ENCODE results near the gene LRFN2.

DNA sequence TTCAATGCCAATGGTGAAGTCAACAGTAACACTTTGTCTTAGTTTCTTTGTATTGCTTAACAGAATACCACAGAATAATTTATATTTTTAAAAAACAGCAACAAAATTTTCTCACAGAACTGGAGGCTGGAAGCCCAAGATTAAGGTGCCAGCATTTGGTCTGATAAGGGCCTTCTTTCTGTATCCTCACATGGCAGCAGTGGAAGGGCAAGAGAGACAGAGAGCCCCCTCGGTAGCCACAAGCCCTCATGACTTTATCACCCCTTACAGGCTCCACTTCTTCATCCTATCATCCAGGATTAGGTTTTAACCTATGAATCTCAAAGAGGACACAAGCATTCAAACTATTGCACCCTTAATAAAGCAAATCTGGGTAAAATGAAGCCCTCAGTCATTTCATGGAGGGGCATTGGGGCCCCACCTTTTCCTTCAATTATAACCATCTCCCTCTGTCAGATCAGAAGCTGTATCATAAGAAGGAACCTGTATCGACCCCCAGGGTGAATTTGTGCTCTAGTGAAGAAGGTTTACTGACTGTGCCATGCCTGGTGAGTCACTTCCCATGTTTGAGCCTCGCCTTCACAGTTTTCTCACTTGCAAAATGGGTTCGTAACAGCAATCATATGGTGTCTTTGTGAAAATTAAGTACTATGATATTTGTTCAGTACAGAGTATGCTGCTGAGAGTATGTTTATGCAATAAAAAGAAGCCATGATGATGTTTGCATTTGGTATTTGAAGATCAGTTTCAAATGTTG lies 178.2 kb downstream of the LRFN2 start:
- TF ChIP-seq, protein P1, sequence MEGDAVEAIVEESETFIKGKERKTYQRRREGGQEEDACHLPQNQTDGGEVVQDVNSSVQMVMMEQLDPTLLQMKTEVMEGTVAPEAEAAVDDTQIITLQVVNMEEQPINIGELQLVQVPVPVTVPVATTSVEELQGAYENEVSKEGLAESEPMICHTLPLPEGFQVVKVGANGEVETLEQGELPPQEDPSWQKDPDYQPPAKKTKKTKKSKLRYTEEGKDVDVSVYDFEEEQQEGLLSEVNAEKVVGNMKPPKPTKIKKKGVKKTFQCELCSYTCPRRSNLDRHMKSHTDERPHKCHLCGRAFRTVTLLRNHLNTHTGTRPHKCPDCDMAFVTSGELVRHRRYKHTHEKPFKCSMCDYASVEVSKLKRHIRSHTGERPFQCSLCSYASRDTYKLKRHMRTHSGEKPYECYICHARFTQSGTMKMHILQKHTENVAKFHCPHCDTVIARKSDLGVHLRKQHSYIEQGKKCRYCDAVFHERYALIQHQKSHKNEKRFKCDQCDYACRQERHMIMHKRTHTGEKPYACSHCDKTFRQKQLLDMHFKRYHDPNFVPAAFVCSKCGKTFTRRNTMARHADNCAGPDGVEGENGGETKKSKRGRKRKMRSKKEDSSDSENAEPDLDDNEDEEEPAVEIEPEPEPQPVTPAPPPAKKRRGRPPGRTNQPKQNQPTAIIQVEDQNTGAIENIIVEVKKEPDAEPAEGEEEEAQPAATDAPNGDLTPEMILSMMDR (conservative IDR thresholded peaks at IDR 0.05; ENCODE audit: low read length) = no peak
- TF ChIP-seq EZH2phosphoT487 (IDR thresholded peaks at IDR 0.05; ENCODE audit: borderline replicate concordance) = no peak

Data from Loucy (cell line).